PC-9 (cell line): ENCODE data around the gene RTN4R. TPM values are rescaled to one million over a fixed set of nuclear protein-coding genes. Genes with fewer than 3 reads are reported as not detected.

Experiments used
- BruUV-seq: library from RNA; stranded (reverse); fragments of 400-500 nt; replicated peaks from 2 replicates; lab custom pipeline; 2021; lab: Mats Ljungman, UMichigan
- CTCF ChIA-PET: fragments of 300-600 bp; sonication (Branson Sonifier 250); formaldehyde crosslinking; loops from one replicate; lab custom pipeline; 2022; ENCODE audit warnings: antibody characterized with exemption; lab: Charles Lee
- POLR2A ChIA-PET: fragments of 300-600 bp; sonication (Branson Sonifier 250); formaldehyde crosslinking; loops from one replicate; lab custom pipeline; 2022; ENCODE audit warnings: antibody characterized with exemption; ENCODE audit not compliant: unreplicated experiment; lab: Charles Lee
- DNase-seq, 2 experiments: peaks; one replicate each; pipeline versions ENCODE4 v3.0.0 to v3.0.0-alpha.2; 2015 to 2022; ENCODE audit warnings: mixed read lengths in 1 of 2
- H2AFZ ChIP-seq: fragments of 200-600 bp; sonication (generic); 2 replicates; pipeline ENCODE4 v1.8.1; 2017; ENCODE audit warnings: antibody characterized with exemption
- H3F3A ChIP-seq: fragments of 200-600 bp; sonication (generic); 2 replicates; pipeline ENCODE4 v1.8.1; 2017; ENCODE audit warnings: antibody characterized with exemption, mild to moderate bottlenecking, low read depth; ENCODE audit not compliant: insufficient read depth
- H3K27ac ChIP-seq: fragments of 200-600 bp; sonication (generic); 2 replicates; pipeline ENCODE4 v1.6.1; 2016; ENCODE audit warnings: mixed run types
- H3K27me3 ChIP-seq: fragments of 200-600 bp; sonication (generic); 2 replicates; pipeline ENCODE4 v1.6.1; 2016; ENCODE audit warnings: low read depth, mixed run types; ENCODE audit not compliant: insufficient read depth
- H3K36me3 ChIP-seq: fragments of 200-600 bp; sonication (generic); 2 replicates; pipeline ENCODE4 v1.6.1; 2016; ENCODE audit warnings: low read depth, mixed run types
- H3K4me1 ChIP-seq: fragments of 200-600 bp; sonication (generic); replicated peaks from 2 replicates; pipeline ENCODE4 v1.6.1; 2016; ENCODE audit warnings: mixed run types; ENCODE audit not compliant: insufficient read depth
- H3K4me2 ChIP-seq: fragments of 200-600 bp; sonication (generic); 2 replicates; pipeline ENCODE4 v1.6.1; 2017; ENCODE audit warnings: mixed run types
- H3K4me3 ChIP-seq: fragments of 200-600 bp; sonication (generic); 2 replicates; pipeline ENCODE4 v1.6.1; 2016; ENCODE audit warnings: mixed run types
- H3K79me2 ChIP-seq: fragments of 200-600 bp; sonication (generic); 2 replicates; pipeline ENCODE4 v1.6.1; 2017; ENCODE audit warnings: low read depth, mixed run types
- H3K9me2 ChIP-seq: fragments of 200-600 bp; sonication (generic); 2 replicates; pipeline ENCODE4 v1.8.1; 2017; ENCODE audit warnings: mild to moderate bottlenecking; ENCODE audit not compliant: insufficient read depth
- H3K9me3 ChIP-seq: fragments of 200-600 bp; sonication (generic); 2 replicates; pipeline ENCODE4 v1.8.1; 2016; ENCODE audit warnings: low read depth; ENCODE audit not compliant: insufficient read depth
- H4K20me1 ChIP-seq: fragments of 200-600 bp; sonication (generic); 2 replicates; pipeline ENCODE4 v1.8.1; 2017; ENCODE audit not compliant: insufficient read depth
- EZH2 ChIP-seq: fragments of 200-600 bp; sonication (generic); IDR thresholded peaks from 2 replicates; pipeline ENCODE4 v1.8.0; 2017; ENCODE audit warnings: antibody characterized with exemption, low read depth
- intact Hi-C: fragments of 100-400 bp; cut with micrococcal nuclease; formaldehyde crosslinking; loops from one replicate; pipeline ENCODE4 v1.10.0; 2022; ENCODE audit not compliant: unreplicated experiment
- total RNA-seq: library from RNA; stranded (reverse); gene quantifications from 2 replicates; pipeline ENCODE4 v1.2.3, GENCODE V29; 2021
- TF ChIP-seq, protein P1 (sequence below): fragments of 200-600 bp; sonication (generic); conservative IDR thresholded peaks from 2 replicates; pipeline ENCODE4 v1.6.1; 2017; ENCODE audit warnings: mixed run types, antibody characterized with exemption, mild to moderate bottlenecking, moderate library complexity

The RTN4R gene
- total RNA-seq, 1 experiment from 2014 or later, result 5.0 TPM

DNA sequence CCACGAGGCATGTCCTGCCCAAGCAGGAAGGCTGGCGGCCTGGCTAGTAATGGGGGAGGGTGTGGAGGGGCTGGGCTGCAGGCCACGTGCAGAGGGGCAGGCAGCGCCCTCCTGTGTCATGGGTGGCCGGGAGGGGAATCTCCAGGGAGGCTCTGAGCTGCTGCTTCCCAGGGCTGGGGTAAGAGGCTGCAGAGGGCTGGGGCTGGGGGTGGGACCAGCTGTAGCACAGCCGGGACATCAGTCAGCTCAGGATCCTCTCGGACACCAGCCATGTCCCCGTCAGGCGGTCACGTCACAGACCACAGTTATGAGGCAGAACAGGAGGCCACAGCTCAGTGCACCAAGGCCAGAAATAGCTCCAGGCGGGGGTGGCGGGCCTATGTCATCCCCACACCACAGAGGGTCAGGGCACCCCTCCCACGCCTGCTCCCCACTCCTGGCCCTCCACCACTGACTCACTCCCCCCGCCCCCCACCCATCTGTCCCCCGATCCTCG is 21.1 kb downstream of the RTN4R start:
- CTCF ChIA-PET, result no interaction called here
- intact Hi-C loops, result no loop called here
- Histone ChIP-seq H3K27ac (no peak overlapping the region), H3K79me2 (no peaks in the 10 kb centered on the region), H3K9me2 (no peaks in the 10 kb centered on the region), H3F3A (no peaks in the 10 kb centered on the region), H3K36me3 (no peaks in the 10 kb centered on the region), H3K27me3 (no peaks in the 10 kb centered on the region), H3K4me2 (no peak overlapping the region), H3K4me3 (no peak overlapping the region), H3K4me1 (no peaks in the 10 kb centered on the region), H4K20me1 (no peaks in the 10 kb centered on the region), H2AFZ (no peak overlapping the region), H3K9me3 (no peaks in the 10 kb centered on the region)
- TF ChIP-seq, protein P1, sequence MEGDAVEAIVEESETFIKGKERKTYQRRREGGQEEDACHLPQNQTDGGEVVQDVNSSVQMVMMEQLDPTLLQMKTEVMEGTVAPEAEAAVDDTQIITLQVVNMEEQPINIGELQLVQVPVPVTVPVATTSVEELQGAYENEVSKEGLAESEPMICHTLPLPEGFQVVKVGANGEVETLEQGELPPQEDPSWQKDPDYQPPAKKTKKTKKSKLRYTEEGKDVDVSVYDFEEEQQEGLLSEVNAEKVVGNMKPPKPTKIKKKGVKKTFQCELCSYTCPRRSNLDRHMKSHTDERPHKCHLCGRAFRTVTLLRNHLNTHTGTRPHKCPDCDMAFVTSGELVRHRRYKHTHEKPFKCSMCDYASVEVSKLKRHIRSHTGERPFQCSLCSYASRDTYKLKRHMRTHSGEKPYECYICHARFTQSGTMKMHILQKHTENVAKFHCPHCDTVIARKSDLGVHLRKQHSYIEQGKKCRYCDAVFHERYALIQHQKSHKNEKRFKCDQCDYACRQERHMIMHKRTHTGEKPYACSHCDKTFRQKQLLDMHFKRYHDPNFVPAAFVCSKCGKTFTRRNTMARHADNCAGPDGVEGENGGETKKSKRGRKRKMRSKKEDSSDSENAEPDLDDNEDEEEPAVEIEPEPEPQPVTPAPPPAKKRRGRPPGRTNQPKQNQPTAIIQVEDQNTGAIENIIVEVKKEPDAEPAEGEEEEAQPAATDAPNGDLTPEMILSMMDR, result no peak
- TF ChIP-seq EZH2, result no peak
- DNase-seq, result no peak
- no TSS peak for BruUV-seq
- POLR2A ChIA-PET, result no interaction called here

DNA sequence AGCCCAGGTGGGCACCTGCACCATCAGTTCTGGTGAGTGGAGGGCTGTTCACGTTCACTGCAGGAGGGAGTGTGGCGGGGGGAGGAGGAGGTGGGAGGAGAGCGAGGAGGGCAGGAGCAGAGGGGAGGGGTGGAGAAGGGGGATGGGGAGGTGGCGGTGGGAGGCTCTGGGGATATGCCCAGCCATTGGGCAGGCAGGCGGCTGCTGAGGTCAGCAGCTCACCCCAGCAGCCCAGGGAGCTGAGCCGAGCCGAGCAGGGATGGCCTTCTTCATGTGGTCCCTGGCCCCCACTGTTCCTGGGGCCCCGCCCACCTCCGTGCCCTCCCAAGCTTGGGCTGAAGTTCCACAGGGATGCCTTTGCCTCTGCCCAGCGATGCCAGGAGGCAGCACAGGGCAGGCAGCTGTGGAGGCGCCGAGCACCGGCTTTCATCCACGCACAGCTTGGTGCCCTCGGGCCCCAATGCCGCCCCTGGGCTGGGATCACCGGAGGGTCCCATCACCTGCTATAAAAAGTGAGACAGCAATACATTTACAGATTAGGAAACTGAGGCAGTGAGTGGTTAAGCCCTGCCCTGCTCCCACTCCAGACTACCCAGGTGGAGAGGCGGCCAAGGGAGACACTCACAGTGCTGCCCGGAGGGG is 21.6 kb downstream of the RTN4R start:
- no peaks in the 10 kb centered on the region for H3K9me2 ChIP-seq
- CTCF ChIA-PET, result no interaction called here
- no peaks in the 10 kb centered on the region for H3K36me3 ChIP-seq
- POLR2A ChIA-PET, result no interaction called here
- no peaks in the 10 kb centered on the region for H3K4me1 ChIP-seq
- H4K20me1 ChIP-seq, result no peaks in the 10 kb centered on the region
- H3K79me2 ChIP-seq, result no peaks in the 10 kb centered on the region
- BruUV-seq, result no TSS peak
- H3K4me2 ChIP-seq, result no peak overlapping the region
- no peaks in the 10 kb centered on the region for H3K9me3 ChIP-seq
- H3F3A ChIP-seq, result no peaks in the 10 kb centered on the region
- H2AFZ ChIP-seq, result no peak overlapping the region
- no peak overlapping the region for H3K27ac ChIP-seq
- no peak for TF ChIP-seq EZH2
- TF ChIP-seq, protein P1, result no peak
- DNase-seq, result no peak
- H3K4me3 ChIP-seq, result no peak overlapping the region
- intact Hi-C loops, result no loop called here
- no peaks in the 10 kb centered on the region for H3K27me3 ChIP-seq

DNA sequence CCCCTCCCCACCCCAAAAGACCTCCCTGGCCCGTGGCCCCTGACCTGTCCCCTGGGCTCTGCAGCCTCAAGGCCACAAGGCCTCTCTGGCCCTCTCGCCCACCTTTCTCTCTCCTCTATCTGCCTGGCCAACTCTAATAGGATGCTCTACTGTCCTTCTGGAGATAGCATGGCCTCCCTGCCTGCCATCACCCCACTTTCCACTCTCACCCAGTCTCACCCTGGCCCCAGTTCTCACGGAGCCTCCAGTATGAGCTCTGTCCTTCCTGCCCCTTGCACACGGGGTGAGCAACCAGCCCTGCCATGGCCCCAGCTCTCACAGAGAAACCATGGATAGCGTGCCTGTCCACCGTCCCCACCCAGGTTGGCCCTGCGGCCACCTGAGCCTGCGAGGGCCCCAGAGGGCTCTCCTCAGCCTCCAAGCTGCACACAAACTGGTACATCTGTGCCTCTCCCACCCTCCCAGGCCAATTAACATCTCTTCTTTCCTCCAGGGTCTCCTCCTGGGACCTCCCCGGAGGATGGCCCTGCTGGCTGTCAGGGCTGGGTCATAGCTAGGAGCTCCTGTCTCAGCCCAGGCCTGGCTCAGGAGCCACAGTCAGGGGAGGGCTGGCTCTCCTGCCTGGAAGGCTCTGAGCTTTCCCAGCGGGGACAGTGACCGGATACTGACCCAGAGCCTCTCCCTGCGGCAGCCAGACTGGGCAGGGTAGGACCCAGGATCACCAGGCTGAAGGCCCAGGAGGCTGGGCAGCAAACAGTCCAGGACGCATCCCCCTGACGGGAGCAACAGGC is 22.3 kb downstream of the RTN4R start:
- POLR2A ChIA-PET, result no interaction called here
- Histone ChIP-seq H3K27ac (no peak overlapping the region), H3K4me3 (no peak overlapping the region), H3K9me2 (no peaks in the 10 kb centered on the region), H3K9me3 (no peaks in the 10 kb centered on the region), H3F3A (no peaks in the 10 kb centered on the region), H3K79me2 (no peaks in the 10 kb centered on the region), H4K20me1 (no peaks in the 10 kb centered on the region), H3K4me1 (no peaks in the 10 kb centered on the region), H3K36me3 (no peaks in the 10 kb centered on the region), H2AFZ (no peak overlapping the region), H3K27me3 (no peaks in the 10 kb centered on the region), H3K4me2 (no peak overlapping the region)
- CTCF ChIA-PET, result no interaction called here
- BruUV-seq, result no TSS peak
- DNase-seq, result no peak
- no peak for TF ChIP-seq EZH2
- TF ChIP-seq, protein P1, result no peak
- intact Hi-C loops, result no loop called here
